Sciatic nerve (tissue), 2 donors: ENCODE data around the gene LGI1. TPM values are rescaled to one million over a fixed set of nuclear protein-coding genes. Genes with fewer than 3 reads are reported as not detected.

Experiments used
- ATAC-seq: fragments of 200-7000 bp; cut with Tn5 transposase; one replicate; pipeline ENCODE4 v1.9.1; 2020; ENCODE audit warnings: mild to moderate bottlenecking, moderate library complexity
- DNase-seq: peaks from one replicate; pipeline ENCODE4 v3.0.0-alpha.2; 2020; ENCODE audit warnings: low spot score
- intact Hi-C: fragments of 100-400 bp; cut with DNase I; formaldehyde crosslinking; loops from one replicate; pipeline ENCODE4 v1.14.2; 2022
- total RNA-seq: library from RNA; stranded (reverse); fragmentation: NEBNext Ultra II Directional; extraction: Animal tissue kit (Norgen Biotek cat#: 25700); gene quantifications from one replicate; pipeline ENCODE4 v1.2.1, GENCODE V29; 2021
- donor health status: DM: no; HTN: no; CAD: no.
- donor health status: DM: no; HTN: no; CAD: no.

LGI1 gene
- total RNA-seq = 19.8 TPM

- intact Hi-C loops = no loop called here
- peak; percentile 66 for ATAC-seq
- DNase-seq = no peak
Measured at GRCh38 chr10:93757801-93758507, at the start of gene LGI1. LGI1 (plus strand) TSS chr10:93757936; CDS start chr10:93758145, 209 bp downstream.

- ATAC-seq = no peak
- DNase-seq = no peak
- intact Hi-C loops = no loop called here
Measured at GRCh38 chr10:93710333-93710909, 47.3 kb upstream of the LGI1 start.

- ATAC-seq = no peak
- no peak for DNase-seq
- intact Hi-C loops = no loop called here
Measured at GRCh38 chr10:93711891-93712290, 45.8 kb upstream of the LGI1 start.

- intact Hi-C loops = no loop called here
- ATAC-seq = no peak
- DNase-seq = no peak
Measured at GRCh38 chr10:93712593-93712992, 45.1 kb upstream of the LGI1 start.

GRCh38 chr10:93715345-93715744, 42.4 kb upstream of the LGI1 start:
- no peak for DNase-seq
- intact Hi-C loops = no loop called here
- ATAC-seq = no peak

- intact Hi-C loops = no loop called here
- DNase-seq (no peak), ATAC-seq (no peak)
Measured at GRCh38 chr10:93716766-93717165, 41.0 kb upstream of the LGI1 start.

- DNase-seq = no peak
- ATAC-seq = no peak
- intact Hi-C loops = no loop called here
Measured at GRCh38 chr10:93718937-93719725, 38.6 kb upstream of the LGI1 start.

- ATAC-seq (no peak), DNase-seq (no peak)
- intact Hi-C loops = no loop called here
Measured at GRCh38 chr10:93719901-93720300, 37.8 kb upstream of the LGI1 start.

GRCh38 chr10:93722550-93722949, 35.2 kb upstream of the LGI1 start:
- intact Hi-C loops = no loop called here
- DNase-seq (no peak), ATAC-seq (no peak)

- intact Hi-C loops = no loop called here
- no peak for ATAC-seq
- no peak for DNase-seq
Measured at GRCh38 chr10:93723153-93723552, 34.6 kb upstream of the LGI1 start.

- ATAC-seq (no peak), DNase-seq (no peak)
- intact Hi-C loops = no loop called here
Measured at GRCh38 chr10:93726024-93726423, 31.7 kb upstream of the LGI1 start.

GRCh38 chr10:93741367-93741766, 16.4 kb upstream of the LGI1 start:
- ATAC-seq (no peak), DNase-seq (no peak)
- intact Hi-C loops = no loop called here

GRCh38 chr10:93742633-93743349, 14.9 kb upstream of the LGI1 start:
- intact Hi-C loops = no loop called here
- ATAC-seq = no peak

GRCh38 chr10:93745408-93746065, 12.2 kb upstream of the LGI1 start:
- intact Hi-C loops = no loop called here
- no peak for DNase-seq
- peak; percentile 59 for ATAC-seq

More at GRCh38 chr10:93742633-93743349, 14.9 kb upstream of the LGI1 start:
- no peak for DNase-seq

GRCh38 chr10:93746844-93747284, 10.9 kb upstream of the LGI1 start:
- peak; percentile 87 for ATAC-seq
- DNase-seq = no peak
- intact Hi-C loops = no loop called here

- intact Hi-C loops = no loop called here
- ATAC-seq = peak; percentile 74
- DNase-seq = no peak
Measured at GRCh38 chr10:93749218-93749799, 8.4 kb upstream of the LGI1 start.

GRCh38 chr10:93751124-93751523, 6.6 kb upstream of the LGI1 start:
- no peak for ATAC-seq
- intact Hi-C loops = no loop called here
- no peak for DNase-seq

GRCh38 chr10:93751832-93752231, 5.9 kb upstream of the LGI1 start:
- peak; percentile 49 for ATAC-seq
- DNase-seq = no peak
- intact Hi-C loops = no loop called here

- no peak for DNase-seq
- intact Hi-C loops = no loop called here
- ATAC-seq = no peak
Measured at GRCh38 chr10:93752761-93753160, 5.0 kb upstream of the LGI1 start.
